GM19238 (cell line): ENCODE results near the gene MS4A6A.
"Not testable (repeated sequence)": the region's sequence is repeated elsewhere in the genome, so short reads cannot be mapped to it uniquely, and the experiment has no call there.

Experiments
- DNase-seq: peaks from one replicate; pipeline ENCODE4 v3.0.0; 2011; ENCODE audit warnings: low spot score; ENCODE audit not compliant: insufficient read length

MS4A6A gene, protein sequence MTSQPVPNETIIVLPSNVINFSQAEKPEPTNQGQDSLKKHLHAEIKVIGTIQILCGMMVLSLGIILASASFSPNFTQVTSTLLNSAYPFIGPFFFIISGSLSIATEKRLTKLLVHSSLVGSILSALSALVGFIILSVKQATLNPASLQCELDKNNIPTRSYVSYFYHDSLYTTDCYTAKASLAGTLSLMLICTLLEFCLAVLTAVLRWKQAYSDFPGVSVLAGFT

DNA sequence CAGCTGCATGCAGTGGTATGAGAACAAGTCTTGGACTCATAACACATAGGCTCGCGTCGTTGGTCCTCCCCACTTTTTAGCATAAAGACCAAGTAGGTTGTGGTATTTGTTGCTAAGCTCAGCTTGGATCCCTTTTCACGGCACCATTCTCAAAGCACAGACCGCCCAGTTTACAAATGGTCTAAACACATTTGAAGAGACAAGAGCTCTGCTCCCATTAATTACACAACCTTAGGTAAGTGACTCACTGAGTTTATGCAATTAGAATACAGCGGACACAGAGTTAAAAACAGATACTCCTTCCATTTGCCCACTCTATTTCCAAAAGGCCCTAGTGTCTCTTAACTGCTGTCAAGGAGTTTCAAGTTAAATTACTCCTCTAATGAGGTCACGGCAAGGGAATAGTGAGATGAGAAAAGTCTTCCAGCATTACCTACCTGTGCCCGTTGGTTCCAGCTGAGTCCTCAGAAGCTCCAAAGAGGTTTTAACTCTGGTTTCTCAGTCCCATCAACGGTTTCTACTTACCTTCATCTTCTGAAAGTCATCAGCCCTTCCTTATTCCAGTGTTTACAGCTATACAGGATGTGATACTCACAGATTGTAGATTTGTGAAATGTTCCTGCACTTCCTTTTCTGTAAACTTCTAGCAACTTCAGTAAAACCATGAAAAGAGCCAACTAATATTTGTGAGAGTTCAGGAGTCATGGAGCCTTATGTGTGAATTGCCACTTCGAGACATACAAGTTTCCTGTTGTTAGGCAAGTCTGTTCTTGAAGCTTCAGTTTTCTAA lies at the start of gene MS4A6A:
MS4A6A (minus strand) TSS at position 543 of the 790 bp plus-strand sequence. CDS start 1,356 bp downstream, outside the sequence.
- DNase-seq: no peak

DNA sequence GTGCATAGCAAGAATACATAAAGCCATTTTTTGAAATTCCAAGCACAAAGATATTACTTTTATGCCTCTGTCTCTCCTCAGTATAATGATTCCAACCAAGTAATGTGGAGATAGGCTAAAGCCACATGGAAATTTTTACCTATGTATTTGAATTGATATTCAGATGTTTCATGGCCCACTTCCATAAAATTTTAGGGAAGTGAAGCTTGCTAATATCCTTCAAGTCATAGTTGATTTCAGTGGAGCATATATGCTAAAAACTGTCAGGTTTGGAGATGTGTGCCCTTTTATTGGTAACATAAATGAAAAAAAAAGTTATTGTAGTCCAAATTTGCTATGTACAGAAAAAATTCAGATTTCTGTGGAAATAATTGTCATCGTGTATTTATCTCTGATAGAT lies 47.8 kb upstream of the MS4A6A start:
- DNase-seq: no peak

DNA sequence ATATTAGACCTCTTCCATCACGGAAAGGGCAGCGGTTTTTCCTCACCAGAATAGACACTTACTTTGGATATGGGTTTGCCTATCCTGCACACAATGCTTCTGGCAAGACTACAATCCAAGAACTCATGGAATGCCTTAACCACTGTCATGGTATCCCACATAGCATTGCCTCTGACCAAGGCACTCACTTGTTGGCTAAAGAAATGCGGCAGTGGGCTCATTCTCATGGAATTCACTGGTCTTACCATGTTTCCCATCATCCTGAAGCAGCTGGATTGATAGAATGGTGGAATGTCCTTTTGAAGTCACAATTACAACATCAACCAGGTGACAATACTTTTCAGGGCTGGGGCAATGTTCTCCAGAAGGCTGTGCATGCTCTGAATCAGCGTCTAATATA lies 39.3 kb upstream of the MS4A6A start:
- DNase-seq: no peak

DNA sequence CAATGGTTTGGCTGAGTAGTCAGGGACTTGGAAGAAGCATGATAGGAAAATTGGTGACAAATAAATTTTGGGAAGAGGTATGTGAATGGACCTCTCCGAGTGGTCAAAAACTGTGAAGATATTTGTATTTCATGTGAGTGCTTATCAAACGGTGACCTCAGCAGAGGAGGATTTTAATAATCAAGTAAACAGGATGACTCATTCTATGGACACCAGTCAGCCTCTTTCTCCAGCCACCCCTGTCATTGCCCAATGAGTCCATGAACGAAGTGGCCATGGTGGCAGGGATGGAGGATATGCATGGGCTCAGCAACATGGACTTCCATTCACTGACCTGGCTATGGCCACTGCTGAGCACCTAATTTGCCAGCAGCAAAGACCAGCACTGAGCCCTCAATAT lies 38.8 kb upstream of the MS4A6A start:
- DNase-seq: no peak

DNA sequence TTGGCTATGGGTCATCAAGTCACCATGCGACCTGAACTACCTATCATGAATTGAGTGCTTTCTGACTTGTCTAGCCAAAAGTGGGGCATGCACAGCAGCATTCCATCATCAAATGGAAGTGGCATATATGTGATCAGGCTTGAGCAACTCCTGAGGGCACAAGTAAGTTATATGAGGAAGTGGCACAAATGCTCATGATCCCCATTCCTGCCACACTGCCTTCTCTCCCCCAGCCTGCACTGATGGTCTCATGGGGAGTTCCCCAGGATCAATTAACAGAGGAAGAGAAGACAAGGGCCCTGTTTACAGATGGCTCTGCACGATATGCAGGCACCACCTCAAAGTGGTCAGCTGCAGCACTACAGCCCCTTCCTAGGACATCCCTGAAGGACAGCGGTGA lies 38.3 kb upstream of the MS4A6A start:
- no peak for DNase-seq

DNA sequence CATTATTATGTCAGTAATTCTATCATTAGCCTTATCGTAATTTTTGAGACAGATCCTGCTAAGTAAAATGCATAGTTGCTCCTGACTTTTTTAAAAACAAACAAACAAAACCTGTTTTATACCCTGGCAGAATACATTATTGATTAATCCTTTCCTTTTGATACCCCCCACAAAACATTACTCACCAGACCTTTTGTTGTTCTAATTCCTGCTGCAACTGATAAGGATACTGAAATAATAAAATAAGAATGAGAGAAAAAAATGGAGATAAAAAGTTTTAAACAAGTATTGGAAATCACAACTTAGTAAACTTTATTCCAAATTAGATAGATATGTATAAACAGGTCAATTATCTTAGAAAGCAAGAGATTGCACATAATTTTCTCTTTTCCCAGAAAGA lies 31.5 kb upstream of the MS4A6A start:
- no peak for DNase-seq

DNA sequence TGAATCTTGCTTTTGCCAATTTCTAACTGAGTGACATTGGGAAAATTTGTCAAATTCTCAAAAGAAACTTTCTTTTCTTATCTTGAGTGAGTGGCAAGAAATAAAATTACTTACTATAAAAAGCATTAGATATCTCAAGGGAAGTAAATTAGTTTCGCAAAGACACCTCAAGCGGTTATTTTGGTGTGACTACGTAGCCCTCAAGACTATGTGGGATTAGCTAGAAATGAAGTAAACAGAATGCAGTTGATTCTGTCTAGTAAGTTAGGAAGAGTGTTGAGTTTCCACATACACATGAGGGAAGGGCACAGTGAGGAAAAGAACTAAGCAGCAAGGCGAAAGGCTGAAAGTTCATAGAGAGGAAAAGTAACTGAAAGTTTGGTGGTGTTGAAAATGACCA lies 28.3 kb upstream of the MS4A6A start:
- DNase-seq: no peak

DNA sequence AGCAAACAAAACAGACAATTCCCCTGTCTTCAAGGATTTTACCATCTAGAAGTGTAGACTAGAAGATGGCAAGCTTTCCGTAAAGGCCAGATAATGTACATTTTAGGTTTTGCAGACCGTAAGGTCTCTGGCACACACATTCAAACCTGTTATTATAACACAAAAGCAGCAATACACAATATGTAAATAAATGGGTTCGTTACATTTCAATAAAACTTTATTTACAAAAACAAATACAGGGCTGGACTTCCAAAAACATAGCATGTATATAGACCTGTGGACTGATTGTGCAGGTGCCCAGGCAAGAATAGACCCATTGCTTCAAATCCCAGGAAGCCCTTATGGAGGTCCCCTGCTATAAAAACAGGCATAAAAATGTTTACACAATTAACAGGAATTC lies 27.1 kb upstream of the MS4A6A start:
- DNase-seq: no peak

DNA sequence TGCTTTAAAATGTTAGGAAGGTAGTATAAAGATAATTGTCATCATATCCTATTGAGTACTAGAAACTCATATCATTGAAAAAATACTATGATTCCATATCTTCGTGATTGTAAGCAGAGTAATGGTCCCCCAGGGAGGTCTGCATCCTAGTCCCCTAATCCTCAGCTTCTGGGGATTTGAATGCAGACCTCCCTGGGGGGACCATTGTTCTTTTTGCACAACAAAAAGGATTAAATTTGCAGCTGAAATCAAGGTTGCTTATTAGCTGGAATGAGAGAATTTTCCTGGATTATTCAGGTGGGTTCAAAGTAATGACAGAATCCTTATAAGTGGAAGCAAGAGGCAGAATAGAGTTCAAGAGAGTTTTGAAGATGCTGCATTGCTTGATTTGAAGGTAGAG lies 26.1 kb upstream of the MS4A6A start:
- no peak for DNase-seq

DNA sequence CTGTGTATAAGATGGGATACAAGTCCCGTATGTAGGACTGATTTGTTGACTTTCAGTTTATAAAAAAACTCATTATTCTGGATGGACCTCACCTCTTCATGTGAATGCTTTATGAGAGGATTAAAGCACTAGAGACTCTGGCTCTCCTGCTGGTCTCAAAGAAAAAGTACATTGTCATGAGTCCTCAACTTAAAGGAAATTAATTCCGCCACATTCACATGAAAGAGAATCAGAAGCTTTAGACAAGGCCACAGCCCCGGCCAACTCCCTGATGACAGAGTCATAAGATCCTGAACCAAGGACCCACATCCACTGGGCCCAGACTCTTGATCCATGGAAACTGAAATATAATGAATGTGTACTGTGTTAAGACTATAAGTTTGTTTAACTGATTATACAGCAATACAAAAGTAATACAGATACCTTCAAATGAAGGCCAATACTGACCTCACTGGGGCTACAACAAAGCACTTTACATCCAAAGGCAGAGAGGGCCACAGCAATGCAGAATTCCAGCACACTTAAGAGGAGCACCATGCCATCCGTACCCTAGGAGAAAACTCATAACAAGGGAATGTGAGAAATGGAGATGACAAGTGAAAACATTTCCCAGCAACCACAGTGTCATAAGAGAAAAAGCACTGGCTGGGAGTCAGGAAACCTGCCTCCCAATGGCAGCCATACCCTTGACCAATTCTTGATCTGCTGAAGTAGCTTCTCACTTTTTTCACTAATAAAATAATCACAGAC lies 25.4 kb upstream of the MS4A6A start:
- DNase-seq: no peak

DNA sequence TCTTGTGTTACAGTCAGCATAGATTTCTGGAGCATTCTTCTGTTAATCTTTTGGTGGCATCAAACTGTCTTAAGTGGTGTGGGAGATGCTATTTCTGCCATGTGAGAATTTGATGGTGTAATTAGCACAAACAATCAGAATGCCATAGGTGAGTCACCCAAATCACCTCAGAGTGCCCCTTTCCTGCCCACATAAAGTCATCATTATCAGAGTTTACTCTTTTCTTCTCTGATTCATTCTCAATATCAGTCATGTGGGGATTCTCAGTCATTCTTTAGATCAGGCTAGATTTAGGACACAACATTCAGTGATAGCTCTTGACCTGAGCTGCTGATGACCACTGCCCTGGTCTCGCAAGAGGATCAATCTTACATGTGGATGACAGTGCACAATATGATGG lies 23.7 kb upstream of the MS4A6A start:
- DNase-seq: no peak

DNA sequence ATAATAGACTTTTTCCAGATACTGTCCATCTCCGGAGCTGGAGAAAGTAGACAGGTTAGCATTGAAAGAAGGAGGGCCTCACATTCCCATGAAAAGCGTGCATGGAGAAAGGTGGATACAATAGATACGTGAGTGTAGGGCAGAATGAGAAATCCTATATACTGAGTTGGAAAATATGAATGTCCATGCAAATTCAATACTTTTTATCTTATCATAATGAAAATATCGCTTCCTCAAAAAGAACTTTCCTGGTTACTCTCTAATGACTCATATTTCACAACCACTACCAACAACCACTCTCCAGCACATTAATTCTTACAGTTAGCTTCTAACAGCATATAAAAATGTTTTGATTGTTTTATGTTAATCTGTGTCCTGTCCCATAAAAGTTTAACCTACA lies 22.0 kb upstream of the MS4A6A start:
- no peak for DNase-seq

DNA sequence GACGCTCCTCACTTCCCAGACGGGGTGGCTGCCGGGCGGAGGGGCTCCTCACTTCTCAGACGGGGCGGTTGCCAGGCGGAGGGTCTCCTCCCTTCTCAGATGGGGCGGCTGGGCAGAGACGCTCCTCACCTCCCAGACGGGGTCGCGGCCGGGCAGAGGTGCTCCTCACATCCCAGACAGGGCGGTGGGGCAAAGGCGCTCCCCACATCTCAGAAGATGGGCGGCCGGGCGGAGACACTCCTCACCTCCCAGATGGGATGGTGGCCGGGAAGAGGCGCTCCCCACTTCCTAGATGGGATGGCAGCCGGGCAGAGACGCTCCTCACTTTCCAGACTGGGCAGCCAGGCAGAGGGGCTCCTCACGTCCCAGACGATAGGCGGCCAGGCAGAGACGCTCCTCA lies 18.5 kb upstream of the MS4A6A start:
- DNase-seq: not testable (repeated sequence)

DNA sequence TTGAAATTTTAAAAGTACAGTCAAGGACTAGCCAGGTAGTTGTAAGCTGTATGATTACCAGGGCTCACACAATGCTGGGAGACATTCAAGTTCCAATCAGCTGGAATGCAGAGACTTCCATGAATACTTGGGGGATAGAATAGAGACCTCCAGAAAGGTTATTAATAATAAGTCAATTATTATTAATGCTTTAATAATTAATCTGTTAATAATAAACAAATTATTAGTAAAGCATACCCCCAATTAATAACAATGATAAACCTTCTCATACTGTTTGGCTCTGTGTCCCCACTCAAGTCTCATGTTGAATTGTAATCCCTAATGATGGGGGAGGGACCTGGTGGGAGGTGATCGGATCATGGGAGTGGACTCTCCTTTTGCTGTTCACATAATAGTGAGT lies 14.6 kb upstream of the MS4A6A start:
- no peak for DNase-seq

DNA sequence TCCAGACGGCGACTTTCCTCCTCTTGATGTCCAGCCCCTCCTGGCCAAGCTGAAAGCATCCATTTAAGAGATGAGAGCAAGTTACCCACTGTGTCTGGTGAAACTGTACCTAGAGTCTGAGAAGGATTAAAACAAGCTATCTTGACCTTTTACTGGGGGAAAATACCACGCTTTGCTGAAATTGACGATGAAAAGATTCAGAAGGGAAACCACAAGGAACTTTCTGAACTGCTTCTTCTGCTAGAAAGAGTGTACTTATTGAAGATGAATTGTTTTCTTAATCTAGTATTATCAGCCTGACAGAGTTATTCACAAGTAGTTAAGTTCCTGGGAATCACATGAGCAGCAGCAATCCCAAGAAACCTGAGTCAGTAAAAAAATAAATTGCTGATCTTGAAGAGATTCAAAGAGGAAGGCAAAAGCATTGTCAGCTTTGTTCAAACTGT lies 13.1 kb upstream of the MS4A6A start:
- DNase-seq: no peak

DNA sequence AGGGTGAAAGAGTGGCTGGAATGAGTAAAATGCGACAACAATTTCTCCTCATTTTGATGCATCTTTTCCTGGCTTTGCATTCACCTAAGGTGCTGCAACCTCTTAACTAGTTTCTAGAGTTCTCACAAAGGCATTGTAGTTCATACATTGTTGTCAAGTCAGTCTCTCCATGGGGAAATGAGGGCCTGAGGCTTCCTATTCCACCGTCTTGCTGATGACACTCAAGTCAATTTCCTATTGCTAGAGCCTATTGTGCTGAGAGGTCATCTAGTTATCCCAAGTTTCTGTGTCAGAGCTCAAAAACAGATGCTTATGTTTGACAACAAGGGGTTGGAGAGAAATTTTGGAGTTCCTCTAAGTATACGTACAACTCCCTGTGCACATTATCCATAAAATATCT lies 11.6 kb upstream of the MS4A6A start:
- DNase-seq: no peak

DNA sequence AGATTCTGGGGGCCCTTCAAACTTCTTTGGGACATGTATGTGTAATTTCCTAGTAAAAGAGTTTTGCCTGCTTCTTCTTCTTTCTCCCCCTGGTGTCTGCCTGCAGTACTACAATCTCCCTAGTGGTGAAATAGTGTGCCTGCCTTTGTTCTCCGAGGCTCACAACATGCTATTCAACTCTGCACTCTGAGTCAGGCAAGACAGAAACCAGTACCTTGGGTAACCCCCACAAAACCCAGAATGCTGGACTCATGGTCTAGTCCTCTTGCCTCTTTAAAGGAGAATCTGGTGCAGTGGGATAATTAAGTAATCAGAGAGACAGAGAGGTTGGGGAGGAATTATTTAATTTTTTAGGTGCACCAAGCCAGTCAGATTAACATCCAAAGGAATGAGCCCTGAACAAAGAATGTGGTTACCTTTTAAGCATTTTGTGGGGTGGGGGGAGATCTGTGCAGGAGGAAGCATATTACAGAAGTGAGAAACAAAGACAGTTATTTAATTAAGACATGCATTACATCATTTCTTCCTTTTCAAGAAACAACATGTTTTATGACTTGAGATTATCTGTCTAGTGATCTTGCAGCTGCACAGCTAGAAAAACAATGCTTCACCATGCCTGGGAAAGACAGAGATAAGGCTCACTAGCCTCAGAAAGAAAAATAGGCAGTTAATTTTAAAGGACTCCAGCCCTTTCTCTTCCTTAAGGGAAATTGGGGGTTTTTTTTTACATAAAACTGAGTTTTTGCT lies 11.0 kb upstream of the MS4A6A start:
- peak; percentile 23 for DNase-seq

DNA sequence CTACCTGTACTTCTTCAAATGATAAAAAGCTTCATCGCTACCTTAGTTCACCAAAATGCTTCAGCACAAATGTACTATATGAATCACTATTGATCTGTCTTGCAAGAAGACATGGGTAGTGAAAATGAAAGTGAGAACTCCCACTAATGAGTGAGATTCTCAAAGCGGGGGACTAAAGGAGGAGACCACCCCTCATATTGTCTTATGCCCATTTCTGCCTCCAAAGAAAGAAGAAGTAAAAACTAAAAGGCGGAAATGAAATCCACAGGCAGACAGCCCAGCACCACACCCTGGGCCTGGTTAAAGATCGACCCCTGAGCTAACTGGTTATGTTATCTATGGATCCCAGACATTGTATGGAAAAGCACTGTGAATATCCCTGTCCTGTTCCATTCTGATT lies 9.7 kb upstream of the MS4A6A start:
- not testable (repeated sequence) for DNase-seq

DNA sequence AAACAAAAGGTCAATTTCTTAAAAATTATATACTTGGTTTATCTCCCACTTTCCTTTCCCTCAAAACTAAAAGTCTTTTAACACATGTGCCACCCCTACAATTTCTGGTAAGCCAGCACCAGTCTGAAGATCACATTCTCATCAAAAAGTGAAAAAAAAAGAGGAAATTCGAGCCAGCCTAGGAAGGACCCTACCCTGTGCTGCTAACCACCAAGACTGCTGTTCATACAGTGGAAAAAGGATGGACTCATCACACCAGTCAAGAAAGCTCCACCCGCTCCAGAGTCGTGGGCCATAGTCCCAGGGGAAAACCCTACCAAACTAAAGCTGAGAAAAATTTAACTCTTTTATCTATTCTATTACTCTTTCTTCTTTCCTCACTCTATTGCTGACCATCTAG lies 5.6 kb upstream of the MS4A6A start:
- not testable (repeated sequence) for DNase-seq

DNA sequence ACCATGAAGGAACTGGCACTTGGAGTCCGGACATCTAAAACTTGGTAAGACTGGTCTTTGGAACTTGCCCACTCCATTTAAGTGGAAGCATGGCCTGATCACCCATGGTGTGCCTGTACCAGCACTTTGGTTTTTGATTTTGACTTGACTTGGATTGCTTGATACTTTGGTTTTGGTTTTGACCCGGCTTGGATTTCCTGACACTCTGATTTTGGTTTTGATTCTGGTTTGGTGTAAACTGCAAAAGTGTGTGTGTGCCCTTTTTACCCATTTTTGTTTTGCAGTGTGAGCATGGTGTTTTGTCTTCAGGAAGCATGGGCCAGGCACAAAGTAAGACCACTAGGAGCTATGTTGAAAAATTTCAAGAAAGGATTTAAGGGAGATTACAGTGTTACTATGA lies 3.2 kb upstream of the MS4A6A start:
- not testable (repeated sequence) for DNase-seq

DNA sequence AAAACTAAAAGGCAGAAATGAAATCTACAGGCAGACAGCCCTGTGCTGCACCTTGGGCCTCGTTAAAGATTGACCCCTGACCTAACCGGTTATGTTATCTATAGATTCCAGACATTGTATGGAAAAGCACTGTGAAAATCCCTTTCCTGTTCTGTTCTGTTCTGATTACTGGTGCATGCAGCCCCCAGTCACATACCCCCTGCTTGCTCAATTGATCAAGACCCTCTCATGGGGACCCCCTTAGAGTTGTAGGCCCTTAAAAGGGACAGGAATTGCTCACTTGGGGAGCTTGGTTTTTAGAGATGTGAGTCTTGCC lies 2.6 kb upstream of the MS4A6A start:
- DNase-seq: not testable (repeated sequence)
